Kidney (tissue), 14 donors: Measurements from ENCODE around the gene ZCCHC12. TPM values are rescaled to one million over a fixed set of nuclear protein-coding genes. Genes with fewer than 3 reads are reported as not detected.

Experiments used
- DNase-seq, 5 donors: peaks; one replicate each; pipeline ENCODE4 v3.0.0-alpha.2; 2013 to 2020
- FAIRE-seq: peaks from 2 replicates; lab custom pipeline; 2012; peaks lifted over from hg19 to GRCh38; lab: Jason Lieb, UNC
- H3K27ac ChIP-seq, 2 donors: one replicate each; pipeline ENCODE4 v1.7.0; 2013; ENCODE audit warnings: low read depth in 2 of 2, low read length in 2 of 2, inconsistent platforms in 1 of 2
- H3K27me3 ChIP-seq: one replicate; pipeline ENCODE4 v1.7.1; 2013; ENCODE audit warnings: low read length, inconsistent platforms; ENCODE audit not compliant: control insufficient read depth, insufficient read depth
- H3K36me3 ChIP-seq, 3 donors: one replicate each; pipeline versions ENCODE4 v1.7.0 to v1.7.1; 2013; ENCODE audit warnings: low read length in 3 of 3, control low read depth in 1 of 3, inconsistent platforms in 1 of 3; ENCODE audit not compliant: insufficient read depth in 3 of 3, control insufficient read depth in 2 of 3
- H3K4me1 ChIP-seq, 3 donors: one replicate each; pipeline versions ENCODE4 v1.7.0 to v1.7.1; 2013; ENCODE audit warnings: low read length in 3 of 3, inconsistent platforms in 1 of 3, low read depth in 1 of 3; ENCODE audit not compliant: control insufficient read depth in 2 of 3, insufficient read depth in 2 of 3
- H3K4me3 ChIP-seq, 3 donors: one replicate each; pipeline versions ENCODE4 v1.7.0 to v1.8.1; 2013; ENCODE audit warnings: low read length in 3 of 3, control low read depth in 1 of 3, inconsistent platforms in 1 of 3
- H3K9ac ChIP-seq, 3 donors: one replicate each; pipeline versions ENCODE4 v1.7.0 to v1.7.1; 2013; ENCODE audit warnings: low read length in 3 of 3, control low read depth in 1 of 3, inconsistent platforms in 1 of 3
- H3K9me3 ChIP-seq, 3 donors: one replicate each; pipeline versions ENCODE4 v1.7.0 to v1.7.1; 2013; ENCODE audit warnings: low read length in 3 of 3, control low read depth in 1 of 3, inconsistent platforms in 1 of 3; ENCODE audit not compliant: control insufficient read depth in 2 of 3, insufficient read depth in 1 of 3
- intact Hi-C: fragments of 100-400 bp; cut with DNase I; formaldehyde crosslinking; loops from one replicate; pipeline ENCODE4 v1.11.1; 2022
- polyA plus RNA-seq: library from polyadenylated mRNA; stranded (reverse); fragments of 350-450 nt; fragmentation: Illumina TruSeq; extraction: RNeasy Lipid Tissue Mini Kit (QIAGEN cat#74804); gene quantifications from one replicate; pipeline ENCODE4 v1.2.3, GENCODE V29; 2014; ENCODE audit warnings: low read depth, low replicate concordance; ENCODE audit not compliant: insufficient read depth
- total RNA-seq: library from RNA; stranded (reverse); fragmentation: NEBNext Ultra II Directional; extraction: Animal tissue kit (Norgen Biotek cat#: 25700); gene quantifications from one replicate; pipeline ENCODE4 v1.2.1, GENCODE V29; 2021
- TF ChIP-seq, protein P1 (sequence below): IDR thresholded peaks from 3 replicates; pipeline ENCODE4 v1.5.1; 2012; ENCODE audit warnings: mild to moderate bottlenecking, moderate library complexity, borderline replicate concordance; ENCODE audit not compliant: insufficient read depth; ENCODE audit errors: extremely low read depth
- donor health status: control.
- donor health status: control.
- donor health status: control.
- donor health status: control.
- donor health status: control.
- donor health status: DM: yes; HTN: yes; CAD: no.
- donor health status: Normal renal cell carcinoma (clear cell type).

ZCCHC12 gene
- total and polyA plus RNA-seq, 2 donors from 2014 or later, result not detected

DNA sequence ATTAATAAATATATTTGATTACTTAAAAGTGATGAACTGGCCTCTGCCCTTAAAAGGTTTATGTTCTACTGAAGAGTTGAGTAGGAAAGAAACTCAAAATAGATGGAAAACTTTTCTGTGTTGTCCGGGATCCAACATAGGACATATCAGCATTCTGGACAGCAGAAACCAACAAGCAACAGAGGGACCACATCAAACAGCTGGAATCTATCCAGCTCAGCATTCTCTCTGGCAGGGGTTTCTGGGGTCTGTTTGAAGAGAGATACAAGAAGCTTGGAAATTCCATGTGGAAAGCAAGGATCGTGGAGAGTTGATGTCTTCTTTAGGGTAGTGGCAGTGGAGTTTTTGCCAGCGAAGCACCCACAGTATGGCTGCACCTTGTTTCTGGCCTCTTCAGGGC lies 43.6 kb downstream of the ZCCHC12 start:
- intact Hi-C loops, result no loop called here
- TF ChIP-seq, protein P1, sequence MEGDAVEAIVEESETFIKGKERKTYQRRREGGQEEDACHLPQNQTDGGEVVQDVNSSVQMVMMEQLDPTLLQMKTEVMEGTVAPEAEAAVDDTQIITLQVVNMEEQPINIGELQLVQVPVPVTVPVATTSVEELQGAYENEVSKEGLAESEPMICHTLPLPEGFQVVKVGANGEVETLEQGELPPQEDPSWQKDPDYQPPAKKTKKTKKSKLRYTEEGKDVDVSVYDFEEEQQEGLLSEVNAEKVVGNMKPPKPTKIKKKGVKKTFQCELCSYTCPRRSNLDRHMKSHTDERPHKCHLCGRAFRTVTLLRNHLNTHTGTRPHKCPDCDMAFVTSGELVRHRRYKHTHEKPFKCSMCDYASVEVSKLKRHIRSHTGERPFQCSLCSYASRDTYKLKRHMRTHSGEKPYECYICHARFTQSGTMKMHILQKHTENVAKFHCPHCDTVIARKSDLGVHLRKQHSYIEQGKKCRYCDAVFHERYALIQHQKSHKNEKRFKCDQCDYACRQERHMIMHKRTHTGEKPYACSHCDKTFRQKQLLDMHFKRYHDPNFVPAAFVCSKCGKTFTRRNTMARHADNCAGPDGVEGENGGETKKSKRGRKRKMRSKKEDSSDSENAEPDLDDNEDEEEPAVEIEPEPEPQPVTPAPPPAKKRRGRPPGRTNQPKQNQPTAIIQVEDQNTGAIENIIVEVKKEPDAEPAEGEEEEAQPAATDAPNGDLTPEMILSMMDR, result no peak
- DNase-seq, result peak in 2 of 5 donors; percentile 10 to 37
- H3K9ac ChIP-seq, result no peak overlapping the region
- H3K9me3 ChIP-seq, result no peaks in the 10 kb centered on the region
- no peaks in the 10 kb centered on the region for H3K36me3 ChIP-seq
- FAIRE-seq, result no peak
- no peak overlapping the region for H3K4me3 ChIP-seq
- peaks cover 0 to 9% (median 0%) of the 10 kb centered on the region in 3 donors for H3K4me1 ChIP-seq
- H3K27ac ChIP-seq, result no peak overlapping the region
- no peaks in the 10 kb centered on the region for H3K27me3 ChIP-seq

DNA sequence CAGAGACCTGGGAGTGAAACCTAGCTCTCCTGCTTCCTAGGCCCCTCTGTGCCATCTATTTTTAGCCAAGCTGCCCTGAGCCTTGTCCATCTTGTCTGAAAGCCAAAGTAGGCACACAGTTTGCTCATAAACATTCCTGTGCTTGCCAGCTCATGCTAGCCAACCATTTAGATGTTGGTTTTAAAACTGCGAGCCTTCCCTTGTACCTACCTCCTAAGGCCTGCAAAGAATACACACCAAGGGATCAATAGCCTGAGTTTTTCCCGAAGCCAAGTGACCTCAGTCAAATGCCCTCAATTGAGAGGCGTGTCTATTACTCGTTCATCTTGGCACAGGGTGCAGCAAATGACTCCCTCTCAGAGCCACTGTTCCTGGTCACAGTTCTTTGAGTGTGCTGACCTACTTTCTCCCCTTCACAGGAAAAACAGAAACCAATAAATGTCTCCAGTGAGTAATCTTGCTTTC lies 48.5 kb downstream of the ZCCHC12 start:
- Histone ChIP-seq H3K9ac (no peak overlapping the region), H3K4me3 (no peak overlapping the region), H3K27ac (peak overlapping the region; percentile 88 to 91), H3K4me1 (peaks cover 0 to 16% (median 6%) of the 10 kb centered on the region in 3 donors), H3K36me3 (no peaks in the 10 kb centered on the region), H3K9me3 (no peaks in the 10 kb centered on the region), H3K27me3 (no peaks in the 10 kb centered on the region)
- intact Hi-C loops, result no loop called here
- peak; percentile 80 for FAIRE-seq
- no peak for DNase-seq
- TF ChIP-seq, protein P1, result no peak

Other genes starting within 250 kb of the ZCCHC12 start
- 79.8 TPM for gene IL13RA1, start 96.2 kb upstream of the ZCCHC12 start, total RNA-seq
- 26.5 TPM for gene IL13RA1, start 96.2 kb upstream of the ZCCHC12 start, polyA plus RNA-seq
- 5.5 TPM for gene LONRF3, start 150.8 kb downstream of the ZCCHC12 start, total RNA-seq
- gene LONRF3, start 150.8 kb downstream of the ZCCHC12 start, polyA plus RNA-seq, result 0.67 TPM
- not detected for gene CT47C1, start 249.2 kb downstream of the ZCCHC12 start, total RNA-seq
- gene CT47C1, start 249.2 kb downstream of the ZCCHC12 start, polyA plus RNA-seq, result not detected